ENCODE measurements around the gene TTLL6. TPM values are rescaled to one million over a fixed set of nuclear protein-coding genes. Genes with fewer than 3 reads are reported as not detected.
A peak's percentile ranks its signal among the peaks of the same experiment; 100 is the strongest.

TTLL6 gene
- total RNA-seq, 1 experiment from 2014 or later: 3.4 TPM

GRCh38 chr17:48734333-48735061, 82.5 kb downstream of the TTLL6 start:
- ATAC-seq (no peak), DNase-seq (ENCODE audit: low spot score) (no peak)
- H3K9me3 Mint-ChIP-seq: no peaks in the 10 kb centered on the region
- no peak overlapping the region for H3K27ac Mint-ChIP-seq
- ChIA-PET POLR2A (no interaction called here), CTCF (interaction anchor here (0.7 to 9.3 kb wide), 7 partner anchors 11 to 145 kb away, joined by 3 to 70 read pairs (median 4); partner anchors contain the start of genes PRAC1 and PRAC2)
- peak overlapping the region; percentile 65; the same call in 1 of the 2 replicates for H3K4me3 Mint-ChIP-seq
- H3K4me1 Mint-ChIP-seq: peaks cover 36% of the 10 kb centered on the region
- peaks cover 100% of the 10 kb centered on the region for H3K27me3 Mint-ChIP-seq (ENCODE audit: low read depth)
- TF ChIP-seq AR (CRISPR knock-in tag; IDR thresholded peaks at IDR 0.05) (no peak), MYBL2 (CRISPR knock-in tag; IDR thresholded peaks at IDR 0.05) (no peak), ARID4B (CRISPR knock-in tag; IDR thresholded peaks at IDR 0.05; ENCODE audit: borderline replicate concordance) (no peak), MXD4 (CRISPR knock-in tag; IDR thresholded peaks at IDR 0.05; ENCODE audit: borderline replicate concordance) (no peak), ZNF396 (CRISPR knock-in tag; IDR thresholded peaks at IDR 0.05; ENCODE audit: borderline replicate concordance) (no peak), ZNF232 (CRISPR knock-in tag; IDR thresholded peaks at IDR 0.05) (no peak), TEAD1 (CRISPR knock-in tag; IDR thresholded peaks at IDR 0.05) (no peak), GABPB1 (CRISPR knock-in tag; IDR thresholded peaks at IDR 0.05) (no peak), CREM (CRISPR knock-in tag; IDR thresholded peaks at IDR 0.05) (no peak), KAT7 (CRISPR knock-in tag; IDR thresholded peaks at IDR 0.05; ENCODE audit: borderline replicate concordance) (no peak), TEAD4 (CRISPR knock-in tag; IDR thresholded peaks at IDR 0.05) (no peak)
- TF ChIP-seq, protein P1, sequence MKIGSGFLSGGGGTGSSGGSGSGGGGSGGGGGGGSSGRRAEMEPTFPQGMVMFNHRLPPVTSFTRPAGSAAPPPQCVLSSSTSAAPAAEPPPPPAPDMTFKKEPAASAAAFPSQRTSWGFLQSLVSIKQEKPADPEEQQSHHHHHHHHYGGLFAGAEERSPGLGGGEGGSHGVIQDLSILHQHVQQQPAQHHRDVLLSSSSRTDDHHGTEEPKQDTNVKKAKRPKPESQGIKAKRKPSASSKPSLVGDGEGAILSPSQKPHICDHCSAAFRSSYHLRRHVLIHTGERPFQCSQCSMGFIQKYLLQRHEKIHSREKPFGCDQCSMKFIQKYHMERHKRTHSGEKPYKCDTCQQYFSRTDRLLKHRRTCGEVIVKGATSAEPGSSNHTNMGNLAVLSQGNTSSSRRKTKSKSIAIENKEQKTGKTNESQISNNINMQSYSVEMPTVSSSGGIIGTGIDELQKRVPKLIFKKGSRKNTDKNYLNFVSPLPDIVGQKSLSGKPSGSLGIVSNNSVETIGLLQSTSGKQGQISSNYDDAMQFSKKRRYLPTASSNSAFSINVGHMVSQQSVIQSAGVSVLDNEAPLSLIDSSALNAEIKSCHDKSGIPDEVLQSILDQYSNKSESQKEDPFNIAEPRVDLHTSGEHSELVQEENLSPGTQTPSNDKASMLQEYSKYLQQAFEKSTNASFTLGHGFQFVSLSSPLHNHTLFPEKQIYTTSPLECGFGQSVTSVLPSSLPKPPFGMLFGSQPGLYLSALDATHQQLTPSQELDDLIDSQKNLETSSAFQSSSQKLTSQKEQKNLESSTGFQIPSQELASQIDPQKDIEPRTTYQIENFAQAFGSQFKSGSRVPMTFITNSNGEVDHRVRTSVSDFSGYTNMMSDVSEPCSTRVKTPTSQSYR (CRISPR knock-in tag; IDR thresholded peaks at IDR 0.05): no peak
- TF ChIP-seq, protein P2, sequence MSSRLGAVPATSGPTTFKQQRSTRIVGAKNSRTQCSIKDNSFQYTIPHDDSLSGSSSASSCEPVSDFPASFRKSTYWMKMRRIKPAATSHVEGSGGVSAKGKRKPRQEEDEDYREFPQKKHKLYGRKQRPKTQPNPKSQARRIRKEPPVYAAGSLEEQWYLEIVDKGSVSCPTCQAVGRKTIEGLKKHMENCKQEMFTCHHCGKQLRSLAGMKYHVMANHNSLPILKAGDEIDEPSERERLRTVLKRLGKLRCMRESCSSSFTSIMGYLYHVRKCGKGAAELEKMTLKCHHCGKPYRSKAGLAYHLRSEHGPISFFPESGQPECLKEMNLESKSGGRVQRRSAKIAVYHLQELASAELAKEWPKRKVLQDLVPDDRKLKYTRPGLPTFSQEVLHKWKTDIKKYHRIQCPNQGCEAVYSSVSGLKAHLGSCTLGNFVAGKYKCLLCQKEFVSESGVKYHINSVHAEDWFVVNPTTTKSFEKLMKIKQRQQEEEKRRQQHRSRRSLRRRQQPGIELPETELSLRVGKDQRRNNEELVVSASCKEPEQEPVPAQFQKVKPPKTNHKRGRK (CRISPR knock-in tag; IDR thresholded peaks at IDR 0.05; ENCODE audit: borderline replicate concordance): no peak
- no peaks in the 10 kb centered on the region for H3K36me3 Mint-ChIP-seq

Data from WTC11 (cell line).